Measurements from ENCODE around the gene HSD17B3.

- TF ChIP-seq EZH2phosphoT487 (IDR thresholded peaks at IDR 0.05; ENCODE audit: borderline replicate concordance) (no peak), CTCF (conservative IDR thresholded peaks at IDR 0.05; ENCODE audit: low read length) (peak; percentile 95)
Observed at GRCh38 chr9:96232539-96233241, 69.3 kb downstream of the HSD17B3 start.
